T-helper 1 cell treated with Interleukin-12 subunit alpha and Interleukin-12 subunit beta and Interleukin-4 antibody, amounts not matched to agents 30 μg/mL and 1 μg/mL, for 36 hours (primary cell): ENCODE data around the gene LRRC3B.
"Not testable (repeated sequence)": the region's sequence is repeated elsewhere in the genome, so short reads cannot be mapped to it uniquely, and the experiment has no call there.

Experiments used
- H3K27ac Mint-ChIP-seq: one replicate; pipeline ENCODE4 v1.8.0; 2021; ENCODE audit warnings: mild to moderate bottlenecking, mixed read lengths
- H3K27me3 Mint-ChIP-seq: one replicate; pipeline ENCODE4 v1.8.0; 2021; ENCODE audit warnings: low read depth, mixed read lengths
- H3K36me3 Mint-ChIP-seq: one replicate; pipeline ENCODE4 v1.8.0; 2021; ENCODE audit warnings: low read depth, mixed read lengths
- H3K4me1 Mint-ChIP-seq: one replicate; pipeline ENCODE4 v1.8.0; 2021; ENCODE audit warnings: low read depth, mixed read lengths
- H3K4me3 Mint-ChIP-seq: one replicate; pipeline ENCODE4 v1.8.0; 2021; ENCODE audit warnings: mild to moderate bottlenecking, moderate library complexity, mixed read lengths
- H3K9me3 Mint-ChIP-seq: one replicate; pipeline ENCODE4 v1.8.0; 2021; ENCODE audit warnings: mixed read lengths

LRRC3B gene

GRCh38 chr3:26622621-26623418 is at the start of gene LRRC3B:
Gene LRRC3B, plus strand, starts transcription at chr3:26622772. Its CDS starts 86,901 bp downstream, at chr3:26709673.
- no peaks in the 10 kb centered on the region for H3K9me3 Mint-ChIP-seq
- H3K27me3 Mint-ChIP-seq: peaks cover 33% of the 10 kb centered on the region
- H3K36me3 Mint-ChIP-seq: no peaks in the 10 kb centered on the region
- H3K4me1 Mint-ChIP-seq: no peaks in the 10 kb centered on the region
- H3K4me3 Mint-ChIP-seq: no peak within 1 kb of the TSS
- H3K27ac Mint-ChIP-seq: no peak within 1 kb of the TSS

GRCh38 chr3:26574766-26575165 is 47.8 kb upstream of the LRRC3B start:
- H3K9me3 Mint-ChIP-seq: peaks cover 16% of the 10 kb centered on the region
- H3K4me3 Mint-ChIP-seq: no peak overlapping the region
- H3K27ac Mint-ChIP-seq: no peak overlapping the region
- no peaks in the 10 kb centered on the region for H3K36me3 Mint-ChIP-seq
- H3K4me1 Mint-ChIP-seq: no peaks in the 10 kb centered on the region
- H3K27me3 Mint-ChIP-seq: no peaks in the 10 kb centered on the region

GRCh38 chr3:26579116-26579515 is 43.5 kb upstream of the LRRC3B start:
- no peaks in the 10 kb centered on the region for H3K4me1 Mint-ChIP-seq
- H3K4me3 Mint-ChIP-seq: no peak overlapping the region

GRCh38 chr3:26587571-26587970 is 35.0 kb upstream of the LRRC3B start:
- Mint-ChIP-seq H3K36me3 (no peaks in the 10 kb centered on the region), H3K27me3 (no peaks in the 10 kb centered on the region), H3K4me1 (no peaks in the 10 kb centered on the region), H3K4me3 (no peak overlapping the region), H3K9me3 (no peaks in the 10 kb centered on the region), H3K27ac (no peak overlapping the region)

More at GRCh38 chr3:26579116-26579515, 43.5 kb upstream of the LRRC3B start:
- Mint-ChIP-seq H3K27me3 (no peaks in the 10 kb centered on the region), H3K36me3 (no peaks in the 10 kb centered on the region), H3K27ac (no peak overlapping the region), H3K9me3 (peaks cover 16% of the 10 kb centered on the region)

- Mint-ChIP-seq H3K36me3 (no peaks in the 10 kb centered on the region), H3K27ac (no peak overlapping the region), H3K27me3 (no peaks in the 10 kb centered on the region), H3K4me1 (no peaks in the 10 kb centered on the region), H3K9me3 (no peaks in the 10 kb centered on the region), H3K4me3 (no peak overlapping the region)
Measured at GRCh38 chr3:26588931-26589330, 33.6 kb upstream of the LRRC3B start.

- H3K27ac Mint-ChIP-seq: no peak overlapping the region
- H3K4me1 Mint-ChIP-seq: no peaks in the 10 kb centered on the region
- H3K9me3 Mint-ChIP-seq: no peaks in the 10 kb centered on the region
- no peaks in the 10 kb centered on the region for H3K36me3 Mint-ChIP-seq
- no peak overlapping the region for H3K4me3 Mint-ChIP-seq
- no peaks in the 10 kb centered on the region for H3K27me3 Mint-ChIP-seq
Measured at GRCh38 chr3:26589678-26590077, 32.9 kb upstream of the LRRC3B start.

GRCh38 chr3:26590919-26591484 is 31.6 kb upstream of the LRRC3B start:
- peaks cover 3% of the 10 kb centered on the region for H3K9me3 Mint-ChIP-seq
- H3K4me3 Mint-ChIP-seq: no peak overlapping the region
- H3K4me1 Mint-ChIP-seq: no peaks in the 10 kb centered on the region
- H3K36me3 Mint-ChIP-seq: no peaks in the 10 kb centered on the region
- H3K27me3 Mint-ChIP-seq: no peaks in the 10 kb centered on the region
- H3K27ac Mint-ChIP-seq: no peak overlapping the region

- no peaks in the 10 kb centered on the region for H3K4me1 Mint-ChIP-seq
- no peaks in the 10 kb centered on the region for H3K36me3 Mint-ChIP-seq
- no peak overlapping the region for H3K4me3 Mint-ChIP-seq
- H3K9me3 Mint-ChIP-seq: peaks cover 3% of the 10 kb centered on the region
- no peak overlapping the region for H3K27ac Mint-ChIP-seq
- H3K27me3 Mint-ChIP-seq: no peaks in the 10 kb centered on the region
Measured at GRCh38 chr3:26591926-26592325, 30.6 kb upstream of the LRRC3B start.

- H3K4me1 Mint-ChIP-seq: no peaks in the 10 kb centered on the region
- H3K9me3 Mint-ChIP-seq: peaks cover 3% of the 10 kb centered on the region
- H3K27ac Mint-ChIP-seq: no peak overlapping the region
- no peaks in the 10 kb centered on the region for H3K36me3 Mint-ChIP-seq
- no peaks in the 10 kb centered on the region for H3K27me3 Mint-ChIP-seq
- no peak overlapping the region for H3K4me3 Mint-ChIP-seq
Measured at GRCh38 chr3:26592451-26592850, 30.1 kb upstream of the LRRC3B start.

- H3K9me3 Mint-ChIP-seq: peaks cover 7% of the 10 kb centered on the region
- H3K4me1 Mint-ChIP-seq: no peaks in the 10 kb centered on the region
- H3K36me3 Mint-ChIP-seq: no peaks in the 10 kb centered on the region
Measured at GRCh38 chr3:26596335-26596734, 26.2 kb upstream of the LRRC3B start.

GRCh38 chr3:26603311-26603710 is 19.3 kb upstream of the LRRC3B start:
- H3K27me3 Mint-ChIP-seq, H3K4me3 Mint-ChIP-seq, H3K27ac Mint-ChIP-seq, H3K36me3 Mint-ChIP-seq, H3K4me1 Mint-ChIP-seq: not testable (repeated sequence)
- peaks cover 33% of the 10 kb centered on the region for H3K9me3 Mint-ChIP-seq

More at GRCh38 chr3:26596335-26596734, 26.2 kb upstream of the LRRC3B start:
- Mint-ChIP-seq H3K27me3 (no peaks in the 10 kb centered on the region), H3K4me3 (no peak overlapping the region), H3K27ac (no peak overlapping the region)

GRCh38 chr3:26603771-26604170 is 18.8 kb upstream of the LRRC3B start:
- not testable (repeated sequence) for H3K36me3 Mint-ChIP-seq, H3K4me1 Mint-ChIP-seq, H3K27ac Mint-ChIP-seq, H3K4me3 Mint-ChIP-seq, H3K27me3 Mint-ChIP-seq
- H3K9me3 Mint-ChIP-seq: peaks cover 33% of the 10 kb centered on the region

GRCh38 chr3:26614006-26614685 is 8.4 kb upstream of the LRRC3B start:
- no peak overlapping the region for H3K4me3 Mint-ChIP-seq
- H3K9me3 Mint-ChIP-seq: no peaks in the 10 kb centered on the region
- no peak overlapping the region for H3K27ac Mint-ChIP-seq
- H3K4me1 Mint-ChIP-seq: no peaks in the 10 kb centered on the region
- no peaks in the 10 kb centered on the region for H3K36me3 Mint-ChIP-seq
- no peaks in the 10 kb centered on the region for H3K27me3 Mint-ChIP-seq

- no peaks in the 10 kb centered on the region for H3K36me3 Mint-ChIP-seq
Measured at GRCh38 chr3:26621176-26621575, 1.4 kb upstream of the LRRC3B start.

More at GRCh38 chr3:26621176-26621575, 1.4 kb upstream of the LRRC3B start:
- no peak overlapping the region for H3K4me3 Mint-ChIP-seq
- H3K27ac Mint-ChIP-seq: no peak overlapping the region
- no peaks in the 10 kb centered on the region for H3K9me3 Mint-ChIP-seq
- H3K27me3 Mint-ChIP-seq: peaks cover 33% of the 10 kb centered on the region
- no peaks in the 10 kb centered on the region for H3K4me1 Mint-ChIP-seq
